ENCODE results near the gene INPP4B. TPM values are rescaled to one million over a fixed set of nuclear protein-coding genes. Genes with fewer than 3 reads are reported as not detected.

Gene INPP4B
- total RNA-seq, 1 experiment from 2014 or later = 17.6 TPM

- Mint-ChIP-seq H3K9me3 (ENCODE audit: unreplicated experiment) (no peaks in the 10 kb centered on the region), H3K4me1 (ENCODE audit: insufficient read depth, unreplicated experiment) (peaks cover 7% of the 10 kb centered on the region), H3K4me3 (ENCODE audit: unreplicated experiment) (no peak overlapping the region), H3K36me3 (ENCODE audit: insufficient read depth, unreplicated experiment) (no peaks in the 10 kb centered on the region), H3K27ac (ENCODE audit: low read depth, unreplicated experiment) (peak overlapping the region; percentile 29), H3K27me3 (ENCODE audit: insufficient read depth, unreplicated experiment) (no peaks in the 10 kb centered on the region)
- intact Hi-C loops (cut with micrococcal nuclease) = no loop called here
- CTCF ChIA-PET = interaction anchor here (1.2 kb wide), 1 partner anchor 66 kb away, joined by 3 read pairs; no protein-coding TSS in a partner anchor
- no peak for DNase-seq (ENCODE audit: unreplicated experiment)
- TF ChIP-seq CTCF (IDR thresholded peaks at IDR 0.05; ENCODE audit: unreplicated experiment) = no peak
- BruUV-seq (replicated peaks) = no TSS peak
- POLR2A ChIA-PET = interaction anchor here (1.9 kb wide), 1 partner anchor 10 kb away, joined by 4 read pairs; no protein-coding TSS in a partner anchor
Observed at GRCh38 chr4:142416121-142416520, 430.0 kb downstream of the INPP4B start.

DNA sequence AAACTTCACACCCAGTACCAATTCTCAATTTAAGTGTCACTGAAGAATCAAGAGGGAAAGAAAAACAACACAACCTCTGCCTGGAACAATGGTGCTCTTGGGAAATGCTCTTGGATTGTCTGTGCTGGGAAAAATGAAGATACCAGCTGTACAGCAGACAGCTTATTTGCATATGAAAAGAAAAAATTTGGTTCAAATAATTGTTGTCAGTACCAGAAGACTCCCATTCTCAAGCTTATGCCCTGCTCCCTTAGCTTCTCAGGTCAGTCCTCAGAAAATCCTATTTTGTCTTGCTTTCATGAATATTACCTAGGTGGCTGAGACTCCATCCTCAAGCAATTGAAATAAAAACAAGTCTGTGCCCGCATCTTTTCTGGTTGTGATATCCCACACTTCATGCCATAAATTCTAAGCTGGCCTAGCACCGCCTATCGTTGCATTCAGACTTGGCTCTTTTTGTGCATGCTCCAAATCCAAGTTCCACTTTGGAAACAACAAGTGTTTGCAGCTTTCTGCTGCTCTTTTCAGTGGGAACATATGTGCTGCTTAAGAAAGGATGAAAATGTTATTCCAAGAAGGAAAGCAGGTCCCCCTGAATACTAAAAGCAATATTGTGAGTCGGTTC lies 431.6 kb downstream of the INPP4B start:
- ChIA-PET CTCF (interaction anchor here (0.9 kb wide), 1 partner anchor 62 kb away, joined by 3 read pairs; no protein-coding TSS in a partner anchor), POLR2A (interaction anchor here (0.6 to 0.9 kb wide), 2 partner anchors 7 to 11 kb away, joined by 3 to 4 read pairs; no protein-coding TSS in a partner anchor)
- H3K36me3 Mint-ChIP-seq (ENCODE audit: insufficient read depth, unreplicated experiment) = no peaks in the 10 kb centered on the region
- no peaks in the 10 kb centered on the region for H3K27me3 Mint-ChIP-seq (ENCODE audit: insufficient read depth, unreplicated experiment)
- H3K4me1 Mint-ChIP-seq (ENCODE audit: insufficient read depth, unreplicated experiment) = peaks cover 7% of the 10 kb centered on the region
- H3K4me3 Mint-ChIP-seq (ENCODE audit: unreplicated experiment) = no peak overlapping the region
- H3K9me3 Mint-ChIP-seq (ENCODE audit: unreplicated experiment) = no peaks in the 10 kb centered on the region
- H3K27ac Mint-ChIP-seq (ENCODE audit: low read depth, unreplicated experiment) = no peak overlapping the region
- BruUV-seq (replicated peaks) = no TSS peak
- no peak for DNase-seq (ENCODE audit: unreplicated experiment)
- intact Hi-C loops (cut with micrococcal nuclease) = no loop called here
- no peak for TF ChIP-seq CTCF (IDR thresholded peaks at IDR 0.05; ENCODE audit: unreplicated experiment)

GRCh38 chr4:142413485-142413884 lies 432.6 kb downstream of the INPP4B start:
- Mint-ChIP-seq H3K27me3 (ENCODE audit: insufficient read depth, unreplicated experiment) (no peaks in the 10 kb centered on the region), H3K36me3 (ENCODE audit: insufficient read depth, unreplicated experiment) (no peaks in the 10 kb centered on the region), H3K4me3 (ENCODE audit: unreplicated experiment) (no peak overlapping the region), H3K4me1 (ENCODE audit: insufficient read depth, unreplicated experiment) (peaks cover 11% of the 10 kb centered on the region), H3K27ac (ENCODE audit: low read depth, unreplicated experiment) (no peak overlapping the region), H3K9me3 (ENCODE audit: unreplicated experiment) (no peaks in the 10 kb centered on the region)
- POLR2A ChIA-PET = interaction anchor here (0.6 kb wide), 1 partner anchor 10 kb away, joined by 3 read pairs; no protein-coding TSS in a partner anchor
- intact Hi-C loops (cut with micrococcal nuclease) = no loop called here
- CTCF ChIA-PET = interaction anchor here (0.9 kb wide), 1 partner anchor 61 kb away, joined by 3 read pairs; no protein-coding TSS in a partner anchor
- BruUV-seq (replicated peaks) = no TSS peak
- DNase-seq (ENCODE audit: unreplicated experiment) = no peak
- TF ChIP-seq CTCF (IDR thresholded peaks at IDR 0.05; ENCODE audit: unreplicated experiment) = no peak

GRCh38 chr4:142411993-142412392 lies 434.1 kb downstream of the INPP4B start:
- intact Hi-C loops (cut with micrococcal nuclease) = no loop called here
- Mint-ChIP-seq H3K36me3 (ENCODE audit: insufficient read depth, unreplicated experiment) (no peaks in the 10 kb centered on the region), H3K27ac (ENCODE audit: low read depth, unreplicated experiment) (no peak overlapping the region), H3K27me3 (ENCODE audit: insufficient read depth, unreplicated experiment) (no peaks in the 10 kb centered on the region), H3K4me1 (ENCODE audit: insufficient read depth, unreplicated experiment) (peaks cover 18% of the 10 kb centered on the region), H3K4me3 (ENCODE audit: unreplicated experiment) (no peak overlapping the region), H3K9me3 (ENCODE audit: unreplicated experiment) (no peaks in the 10 kb centered on the region)
- no peak for TF ChIP-seq CTCF (IDR thresholded peaks at IDR 0.05; ENCODE audit: unreplicated experiment)
- CTCF ChIA-PET = interaction anchor here (0.7 kb wide), 1 partner anchor 183 kb away, joined by 4 read pairs; no protein-coding TSS in a partner anchor
- no peak for DNase-seq (ENCODE audit: unreplicated experiment)
- no TSS peak for BruUV-seq (replicated peaks)
- POLR2A ChIA-PET = no interaction called here
